HK-2 (cell line): ENCODE data around the gene CNTNAP2.
A peak's percentile ranks its signal among the peaks of the same experiment; 100 is the strongest.

Experiments used
- DNase-seq: peaks from one replicate; pipeline ENCODE4 v3.0.0-alpha.2; 2018; ENCODE audit not compliant: unreplicated experiment

The CNTNAP2 gene

GRCh38 chr7:148192491-148192890 is 2075.9 kb downstream of the CNTNAP2 start:
- DNase-seq = no peak

GRCh38 chr7:148201992-148202391 is 2085.4 kb downstream of the CNTNAP2 start:
- no peak for DNase-seq

GRCh38 chr7:148204639-148205304 is 2088.2 kb downstream of the CNTNAP2 start:
- no peak for DNase-seq

GRCh38 chr7:148209643-148210190 is 2093.1 kb downstream of the CNTNAP2 start:
- no peak for DNase-seq

GRCh38 chr7:148210804-148211325 is 2094.3 kb downstream of the CNTNAP2 start:
- DNase-seq = no peak

GRCh38 chr7:148211740-148212151 is 2095.1 kb downstream of the CNTNAP2 start:
- DNase-seq = no peak

GRCh38 chr7:148212731-148213130 is 2096.1 kb downstream of the CNTNAP2 start:
- DNase-seq = no peak

GRCh38 chr7:148214101-148214500 is 2097.5 kb downstream of the CNTNAP2 start:
- DNase-seq = no peak

GRCh38 chr7:148218603-148219002 is 2102.0 kb downstream of the CNTNAP2 start:
- no peak for DNase-seq

GRCh38 chr7:148222721-148223120 is 2106.1 kb downstream of the CNTNAP2 start:
- DNase-seq = no peak

- DNase-seq = no peak
Observed at GRCh38 chr7:148223160-148223559, 2106.6 kb downstream of the CNTNAP2 start.

- no peak for DNase-seq
Observed at GRCh38 chr7:148223738-148224137, 2107.1 kb downstream of the CNTNAP2 start.

- no peak for DNase-seq
Observed at GRCh38 chr7:148230296-148230695, 2113.7 kb downstream of the CNTNAP2 start.

GRCh38 chr7:148230883-148231282 is 2114.3 kb downstream of the CNTNAP2 start:
- DNase-seq = no peak

- no peak for DNase-seq
Observed at GRCh38 chr7:148232784-148233183, 2116.2 kb downstream of the CNTNAP2 start.

GRCh38 chr7:148234715-148235114 is 2118.1 kb downstream of the CNTNAP2 start:
- DNase-seq = no peak

- no peak for DNase-seq
Observed at GRCh38 chr7:148238761-148239325, 2122.2 kb downstream of the CNTNAP2 start.

- DNase-seq = no peak
Observed at GRCh38 chr7:148241700-148242293, 2125.2 kb downstream of the CNTNAP2 start.

GRCh38 chr7:148242294-148242821 is 2125.8 kb downstream of the CNTNAP2 start:
- peak; percentile 20 for DNase-seq

- DNase-seq = no peak
Observed at GRCh38 chr7:148245381-148245780, 2128.8 kb downstream of the CNTNAP2 start.

- DNase-seq = no peak
Observed at GRCh38 chr7:148253629-148254028, 2137.0 kb downstream of the CNTNAP2 start.

GRCh38 chr7:148255333-148255732 is 2138.7 kb downstream of the CNTNAP2 start:
- no peak for DNase-seq

GRCh38 chr7:148256433-148256832 is 2139.8 kb downstream of the CNTNAP2 start:
- no peak for DNase-seq
